Measurements from ENCODE around the gene MRC1. TPM values are rescaled to one million over a fixed set of nuclear protein-coding genes. Genes with fewer than 3 reads are reported as not detected.

Gene MRC1
- polyA plus RNA-seq, 3 donors = 0.11 to 0.41 (median 0.34) TPM

DNA sequence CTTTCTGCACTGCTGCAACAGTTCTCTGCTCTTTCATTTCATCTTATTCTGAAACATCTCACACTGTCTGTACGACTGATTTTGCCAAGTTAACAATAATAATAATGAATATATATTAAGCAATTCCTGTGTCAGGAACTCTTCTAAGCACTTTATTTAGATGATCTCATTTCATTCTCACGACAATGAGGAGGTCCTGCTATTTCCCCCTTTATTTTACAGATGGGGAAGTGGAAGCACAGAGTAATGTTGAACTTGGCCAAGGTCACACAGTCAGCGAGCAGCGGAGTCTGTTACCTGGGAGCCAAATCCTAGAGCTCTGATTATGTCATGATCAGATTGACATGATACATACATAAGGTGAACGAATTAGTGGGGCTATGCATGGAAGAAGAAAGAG, 5.8 kb downstream of the MRC1 start:
- Mint-ChIP-seq H3K9me3 (no peaks in the 10 kb centered on the region), H3K36me3 (no peaks in the 10 kb centered on the region), H3K4me1 (peaks cover 43% of the 10 kb centered on the region), H3K27me3 (ENCODE audit: low read depth in 3 of 3) (peaks cover 0 to 3% (median under 1%) of the 10 kb centered on the region in 3 donors), H3K27ac (peak overlapping the region in 6 of 7 donors; percentile 2 to 79 (median 29)), H3K4me3 (no peak overlapping the region)
- Histone ChIP-seq H3K36me3 (replicated peaks in 1 of 2; ENCODE audit: control insufficient read depth in 1 of 2, insufficient read depth in 2 of 2, low read length in 2 of 2) (no peaks in the 10 kb centered on the region), H3K4me3 (replicated peaks in 1 of 3; ENCODE audit: low read depth in 2 of 3, low read length in 3 of 3) (no peak overlapping the region), H3K9ac (ENCODE audit: insufficient read depth, low read length, poor library complexity, severe bottlenecking) (no peak overlapping the region), H3K27me3 (ENCODE audit: control insufficient read depth in 2 of 2, insufficient read depth in 2 of 2, low read length in 2 of 2) (no peaks in the 10 kb centered on the region), H3K79me2 (ENCODE audit: insufficient read depth, low read length) (no peaks in the 10 kb centered on the region), H3K4me1 (ENCODE audit: control insufficient read depth in 1 of 2, insufficient read depth in 2 of 2, low read length in 2 of 2) (peaks cover 25 to 27% of the 10 kb centered on the region in 2 donors), H2AFZ (ENCODE audit: insufficient read depth, low read depth, low read length, poor library complexity, severe bottlenecking) (no peak overlapping the region), H3K9me3 (replicated peaks in 1 of 2; ENCODE audit: control insufficient read depth in 1 of 2, insufficient read depth in 1 of 2, low read length in 2 of 2) (no peaks in the 10 kb centered on the region), H3K4me2 (replicated peaks; ENCODE audit: extremely low read depth, low read length, poor library complexity, severe bottlenecking) (peak overlapping the region; percentile 8), H3K27ac (ENCODE audit: low read depth in 1 of 2, low read length in 2 of 2) (no peak overlapping the region), H4K20me1 (ENCODE audit: insufficient read depth, low read length) (no peaks in the 10 kb centered on the region)
- DNase-seq = peak in 2 of 3 donors; percentile 34 to 42
- intact Hi-C loops (cut with micrococcal nuclease) = no loop called here
- WGBS (ENCODE audit: insufficient coverage) = no CpG with 5 or more reads among the region's 5 CpGs
- TF ChIP-seq, protein P1, sequence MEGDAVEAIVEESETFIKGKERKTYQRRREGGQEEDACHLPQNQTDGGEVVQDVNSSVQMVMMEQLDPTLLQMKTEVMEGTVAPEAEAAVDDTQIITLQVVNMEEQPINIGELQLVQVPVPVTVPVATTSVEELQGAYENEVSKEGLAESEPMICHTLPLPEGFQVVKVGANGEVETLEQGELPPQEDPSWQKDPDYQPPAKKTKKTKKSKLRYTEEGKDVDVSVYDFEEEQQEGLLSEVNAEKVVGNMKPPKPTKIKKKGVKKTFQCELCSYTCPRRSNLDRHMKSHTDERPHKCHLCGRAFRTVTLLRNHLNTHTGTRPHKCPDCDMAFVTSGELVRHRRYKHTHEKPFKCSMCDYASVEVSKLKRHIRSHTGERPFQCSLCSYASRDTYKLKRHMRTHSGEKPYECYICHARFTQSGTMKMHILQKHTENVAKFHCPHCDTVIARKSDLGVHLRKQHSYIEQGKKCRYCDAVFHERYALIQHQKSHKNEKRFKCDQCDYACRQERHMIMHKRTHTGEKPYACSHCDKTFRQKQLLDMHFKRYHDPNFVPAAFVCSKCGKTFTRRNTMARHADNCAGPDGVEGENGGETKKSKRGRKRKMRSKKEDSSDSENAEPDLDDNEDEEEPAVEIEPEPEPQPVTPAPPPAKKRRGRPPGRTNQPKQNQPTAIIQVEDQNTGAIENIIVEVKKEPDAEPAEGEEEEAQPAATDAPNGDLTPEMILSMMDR (IDR thresholded peaks at IDR 0.05) = no peak

DNA sequence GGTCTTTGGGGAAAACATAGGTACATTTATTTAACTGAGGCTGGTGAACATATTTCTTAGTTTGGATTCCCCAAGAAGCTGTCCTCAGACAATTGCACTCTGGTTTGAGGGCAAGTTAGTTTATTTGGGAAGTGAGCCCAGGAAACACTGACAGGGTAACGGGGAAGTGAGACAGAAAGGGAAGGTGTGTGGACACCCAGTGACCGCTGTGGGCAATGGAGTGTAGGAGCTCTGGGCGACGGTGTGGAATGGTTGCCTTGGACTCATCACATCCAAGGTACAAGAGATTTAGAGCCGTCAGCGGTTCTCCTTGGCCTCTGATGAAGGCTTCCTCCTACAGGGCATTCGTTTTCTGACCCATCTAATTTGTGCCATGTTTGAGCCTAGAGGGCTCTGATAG, 7.1 kb downstream of the MRC1 start:
- Histone ChIP-seq H3K27me3 (ENCODE audit: control insufficient read depth in 2 of 2, insufficient read depth in 2 of 2, low read length in 2 of 2) (no peaks in the 10 kb centered on the region), H2AFZ (ENCODE audit: insufficient read depth, low read depth, low read length, poor library complexity, severe bottlenecking) (no peak overlapping the region), H3K79me2 (ENCODE audit: insufficient read depth, low read length) (no peaks in the 10 kb centered on the region), H3K4me2 (replicated peaks; ENCODE audit: extremely low read depth, low read length, poor library complexity, severe bottlenecking) (no peak overlapping the region), H3K4me3 (replicated peaks in 1 of 3; ENCODE audit: low read depth in 2 of 3, low read length in 3 of 3) (no peak overlapping the region), H3K9ac (ENCODE audit: insufficient read depth, low read length, poor library complexity, severe bottlenecking) (no peak overlapping the region), H4K20me1 (ENCODE audit: insufficient read depth, low read length) (no peaks in the 10 kb centered on the region), H3K9me3 (replicated peaks in 1 of 2; ENCODE audit: control insufficient read depth in 1 of 2, insufficient read depth in 1 of 2, low read length in 2 of 2) (no peaks in the 10 kb centered on the region), H3K27ac (ENCODE audit: low read depth in 1 of 2, low read length in 2 of 2) (no peak overlapping the region), H3K4me1 (ENCODE audit: control insufficient read depth in 1 of 2, insufficient read depth in 2 of 2, low read length in 2 of 2) (peaks cover 23 to 27% of the 10 kb centered on the region in 2 donors), H3K36me3 (replicated peaks in 1 of 2; ENCODE audit: control insufficient read depth in 1 of 2, insufficient read depth in 2 of 2, low read length in 2 of 2) (no peaks in the 10 kb centered on the region)
- H3K27ac Mint-ChIP-seq = peak overlapping the region in 2 of 7 donors; percentile 15 to 46
- no peaks in the 10 kb centered on the region for H3K9me3 Mint-ChIP-seq
- H3K4me1 Mint-ChIP-seq = peaks cover 40% of the 10 kb centered on the region
- intact Hi-C loops (cut with micrococcal nuclease) = no loop called here
- 50% methylated on average over 5 of the region's 7 CpGs for WGBS (ENCODE audit: insufficient coverage)
- H3K27me3 Mint-ChIP-seq (ENCODE audit: low read depth in 3 of 3) = peaks cover 0 to 3% (median 0%) of the 10 kb centered on the region in 3 donors
- DNase-seq = peak; percentile 36 to 50 (median 41)
- no peak overlapping the region for H3K4me3 Mint-ChIP-seq
- TF ChIP-seq, protein P1 (IDR thresholded peaks at IDR 0.05) = no peak
- no peaks in the 10 kb centered on the region for H3K36me3 Mint-ChIP-seq

Measured in CD14-positive monocyte (primary cell).